ENCODE measurements around the gene SEPTIN2.

SEPTIN2 gene

DNA sequence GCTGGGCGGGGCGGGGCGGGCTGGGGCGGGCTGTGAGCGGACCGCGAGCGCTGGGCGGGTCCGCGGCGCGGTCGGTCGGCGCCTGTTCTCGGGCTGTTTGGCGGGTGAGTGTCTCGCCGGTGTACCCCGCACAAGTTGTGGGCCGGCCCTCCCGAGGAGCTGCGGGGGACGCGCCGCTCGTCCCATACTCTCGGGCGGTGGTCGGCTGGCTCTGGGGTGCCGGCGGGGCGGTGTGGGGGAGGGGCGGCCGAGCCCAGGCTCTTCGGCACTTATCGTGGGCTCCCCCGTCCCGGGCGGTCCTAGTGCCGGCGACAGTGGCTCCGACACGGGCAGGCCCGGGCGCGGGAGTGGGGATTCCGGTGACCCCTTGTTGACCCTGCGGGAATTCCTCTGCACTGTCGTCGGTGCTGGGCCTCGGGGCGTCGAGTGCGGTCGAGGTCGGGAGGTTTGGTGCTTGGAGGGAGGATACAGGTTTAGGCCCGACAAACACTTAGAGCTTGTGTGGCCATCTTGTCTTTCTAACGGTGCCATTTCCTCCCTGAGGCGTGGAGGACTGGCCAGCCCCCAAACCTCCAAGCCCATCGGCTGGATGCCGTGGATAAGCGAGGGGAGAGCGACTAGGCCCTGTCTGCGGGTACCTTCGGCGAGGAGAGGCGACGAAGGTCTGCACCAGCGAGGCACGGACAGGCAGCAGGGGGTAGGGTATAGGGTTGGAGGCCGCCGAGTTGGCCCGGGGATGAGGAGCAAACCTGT lies at the start of gene SEPTIN2:
SEPTIN2 (plus strand) TSS at position 47 of the 753 bp plus-strand sequence. CDS start 8,308 bp downstream, outside the sequence.
- peak within 1 kb of the TSS; percentile 98 for H3K27ac ChIP-seq
- TF ChIP-seq, protein P1, sequence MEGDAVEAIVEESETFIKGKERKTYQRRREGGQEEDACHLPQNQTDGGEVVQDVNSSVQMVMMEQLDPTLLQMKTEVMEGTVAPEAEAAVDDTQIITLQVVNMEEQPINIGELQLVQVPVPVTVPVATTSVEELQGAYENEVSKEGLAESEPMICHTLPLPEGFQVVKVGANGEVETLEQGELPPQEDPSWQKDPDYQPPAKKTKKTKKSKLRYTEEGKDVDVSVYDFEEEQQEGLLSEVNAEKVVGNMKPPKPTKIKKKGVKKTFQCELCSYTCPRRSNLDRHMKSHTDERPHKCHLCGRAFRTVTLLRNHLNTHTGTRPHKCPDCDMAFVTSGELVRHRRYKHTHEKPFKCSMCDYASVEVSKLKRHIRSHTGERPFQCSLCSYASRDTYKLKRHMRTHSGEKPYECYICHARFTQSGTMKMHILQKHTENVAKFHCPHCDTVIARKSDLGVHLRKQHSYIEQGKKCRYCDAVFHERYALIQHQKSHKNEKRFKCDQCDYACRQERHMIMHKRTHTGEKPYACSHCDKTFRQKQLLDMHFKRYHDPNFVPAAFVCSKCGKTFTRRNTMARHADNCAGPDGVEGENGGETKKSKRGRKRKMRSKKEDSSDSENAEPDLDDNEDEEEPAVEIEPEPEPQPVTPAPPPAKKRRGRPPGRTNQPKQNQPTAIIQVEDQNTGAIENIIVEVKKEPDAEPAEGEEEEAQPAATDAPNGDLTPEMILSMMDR (conservative IDR thresholded peaks at IDR 0.05) = no peak

DNA sequence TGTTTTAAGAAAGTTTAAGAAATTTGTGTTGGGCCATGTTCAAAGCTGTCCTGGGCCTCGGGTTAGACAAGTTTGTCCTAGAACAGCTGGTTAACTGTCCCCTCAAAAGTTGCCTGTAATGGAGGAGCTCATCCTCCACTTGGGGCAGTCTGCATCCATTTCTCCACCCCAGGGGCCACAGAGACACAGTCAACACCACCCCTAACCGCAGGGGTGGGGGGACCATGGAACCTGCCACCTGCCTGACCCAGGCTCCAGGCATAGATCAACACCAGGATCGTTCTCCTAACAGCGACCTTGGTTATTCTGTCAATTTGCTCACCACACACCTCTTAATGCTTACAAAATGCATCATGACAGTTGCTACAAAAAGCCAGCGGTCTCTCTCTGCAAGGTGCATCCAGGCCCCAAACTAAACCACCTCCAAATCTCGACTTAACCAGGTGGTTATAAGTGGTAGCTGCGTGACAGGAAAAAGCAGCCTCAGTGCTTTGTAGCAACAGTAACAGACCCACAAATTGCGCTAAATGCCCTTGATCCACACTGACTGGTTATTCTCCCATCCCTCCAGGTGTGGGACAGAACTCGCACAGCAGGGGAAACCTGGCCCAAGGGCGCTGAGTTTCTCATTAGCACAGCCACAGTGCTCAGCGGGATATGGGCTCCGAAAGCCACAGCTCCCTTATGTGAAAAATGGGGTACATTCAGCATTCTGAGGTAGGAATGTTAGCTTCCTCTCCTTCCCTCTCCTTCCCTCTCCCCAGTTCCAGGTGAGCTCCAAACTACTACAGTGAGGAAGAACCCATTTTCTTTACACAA lies 48.3 kb upstream of the SEPTIN2 start:
- TF ChIP-seq, protein P1 (conservative IDR thresholded peaks at IDR 0.05) = no peak
- H3K27ac ChIP-seq = no peak overlapping the region

GRCh38 chr2:241268306-241268705 lies 47.4 kb upstream of the SEPTIN2 start:
- TF ChIP-seq, protein P1 (conservative IDR thresholded peaks at IDR 0.05) = no peak
- H3K27ac ChIP-seq = no peak overlapping the region

GRCh38 chr2:241268716-241269445 lies 46.8 kb upstream of the SEPTIN2 start:
- H3K27ac ChIP-seq = no peak overlapping the region
- TF ChIP-seq, protein P1 (conservative IDR thresholded peaks at IDR 0.05) = no peak

DNA sequence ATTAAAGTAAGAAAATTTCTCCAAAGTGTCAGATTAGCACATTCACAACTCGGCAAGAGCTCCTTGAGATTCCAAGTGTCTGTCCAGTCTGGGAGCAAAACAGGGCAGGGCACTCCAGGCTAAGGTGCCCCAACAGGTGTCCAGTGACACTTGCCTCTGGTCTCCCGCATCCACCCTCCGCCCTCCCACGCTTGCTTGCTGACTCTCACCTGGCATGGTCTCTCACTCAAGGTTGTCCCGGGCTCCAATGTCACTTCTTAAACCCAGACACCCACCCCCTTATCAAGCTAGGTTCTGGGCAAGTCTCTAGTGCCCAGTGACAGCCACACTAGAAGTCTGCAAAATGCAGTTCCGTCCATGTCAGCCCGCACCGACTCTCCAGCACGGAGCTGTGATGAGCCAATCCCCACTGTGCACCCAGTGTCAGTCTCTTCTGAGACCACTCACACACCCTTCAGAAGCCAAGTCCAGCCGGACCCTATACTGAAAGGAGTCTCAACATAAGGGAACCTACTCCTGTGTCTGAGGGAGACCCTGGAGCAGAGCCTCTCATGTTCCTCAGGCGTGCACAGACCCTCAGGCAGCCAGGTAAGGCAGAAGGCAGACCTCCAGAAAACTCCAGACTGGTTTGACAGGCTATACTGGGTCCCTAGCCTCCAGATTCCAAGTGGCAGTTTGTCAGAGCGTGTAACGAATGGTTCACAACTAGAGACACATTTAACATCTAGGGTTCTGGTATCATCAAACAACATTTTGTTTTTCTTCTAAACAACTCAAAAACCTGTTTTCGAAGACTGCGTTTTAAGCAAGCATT lies 45.8 kb upstream of the SEPTIN2 start:
- H3K27ac ChIP-seq = peak overlapping the region; percentile 92
- TF ChIP-seq, protein P1 (conservative IDR thresholded peaks at IDR 0.05) = no peak

- peak overlapping the region; percentile 92 for H3K27ac ChIP-seq
These were observed 45.2 kb upstream of the SEPTIN2 start for GRCh38 chr2:241270531-241270930.

More at GRCh38 chr2:241270531-241270930, 45.2 kb upstream of the SEPTIN2 start:
- TF ChIP-seq, protein P1 (conservative IDR thresholded peaks at IDR 0.05) = no peak

Measured in VCaP (cell line).